CD4-positive, alpha-beta T cell (primary cell): ENCODE measurements around the gene DDX17. TPM values are rescaled to one million over a fixed set of nuclear protein-coding genes. Genes with fewer than 3 reads are reported as not detected.

Experiments used
- ATAC-seq: fragments of 200-7000 bp; cut with Tn5 transposase; one replicate; pipeline ENCODE4 v1.10.0; 2022; ENCODE audit warnings: mild to moderate bottlenecking; ENCODE audit not compliant: poor library complexity
- CTCF ChIA-PET: fragments of 350-600 bp; sonication (Branson Sonifier 250); formaldehyde crosslinking; loops from one replicate; lab custom pipeline; 2021; ENCODE audit warnings: antibody characterized with exemption, inconsistent platforms; lab: Charles Lee
- POLR2A ChIA-PET: fragments of 350-600 bp; sonication (Branson Sonifier 250); formaldehyde crosslinking; loops from one replicate; lab custom pipeline; 2021; ENCODE audit warnings: antibody characterized with exemption, inconsistent platforms; lab: Charles Lee
- DNase-seq, 14 experiments: peaks; one replicate each; pipeline ENCODE4 v3.0.0-alpha.2; 2013 to 2020; ENCODE audit warnings: mixed read lengths in 2 of 14
- H3K27ac ChIP-seq, 2 donors: one replicate each; pipeline versions ENCODE4 v1.5.1 to v1.7.0; 2013; ENCODE audit warnings: low read length in 2 of 2, low read depth in 1 of 2, mild to moderate bottlenecking in 1 of 2
- H3K27me3 ChIP-seq, 2 experiments: 1 replicate in 1 of 2; 2 replicates in 1 of 2; pipeline versions ENCODE4 v1.6.1 to v1.7.0; 2013; ENCODE audit warnings: low read length in 2 of 2, control low read depth in 1 of 2, mild to moderate bottlenecking in 1 of 2, moderate library complexity in 1 of 2; ENCODE audit not compliant: insufficient read depth in 2 of 2, control insufficient read depth in 1 of 2
- H3K36me3 ChIP-seq: one replicate; pipeline ENCODE4 v1.6.1; 2013; ENCODE audit warnings: low read length, control low read depth; ENCODE audit not compliant: insufficient read depth
- H3K4me1 ChIP-seq: one replicate; pipeline ENCODE4 v1.6.1; 2013; ENCODE audit warnings: low read length, control low read depth; ENCODE audit not compliant: insufficient read depth
- H3K4me3 ChIP-seq: one replicate; pipeline ENCODE4 v1.5.1; 2013; ENCODE audit warnings: mild to moderate bottlenecking, low read length, moderate library complexity
- H3K9me3 ChIP-seq, 2 experiments: 1 replicate in 1 of 2; 2 replicates in 1 of 2; pipeline versions ENCODE4 v1.6.1 to v1.7.0; 2013; ENCODE audit warnings: low read length in 2 of 2, mild to moderate bottlenecking in 2 of 2, control low read depth in 1 of 2, moderate library complexity in 1 of 2; ENCODE audit not compliant: control insufficient read depth in 1 of 2, insufficient read depth in 1 of 2
- H3K27ac Mint-ChIP-seq: one replicate; pipeline ENCODE4 v1.8.0; 2020; ENCODE audit warnings: mixed read lengths
- H3K27me3 Mint-ChIP-seq: one replicate; pipeline ENCODE4 v1.8.0; 2021; ENCODE audit warnings: mixed read lengths
- H3K36me3 Mint-ChIP-seq: one replicate; pipeline ENCODE4 v1.8.0; 2021; ENCODE audit warnings: low read depth, mixed read lengths
- H3K4me1 Mint-ChIP-seq: one replicate; pipeline ENCODE4 v1.8.0; 2021; ENCODE audit warnings: low read depth, mixed read lengths
- H3K4me3 Mint-ChIP-seq: one replicate; pipeline ENCODE4 v1.8.0; 2020; ENCODE audit warnings: mild to moderate bottlenecking, mixed read lengths
- H3K9me3 Mint-ChIP-seq: one replicate; pipeline ENCODE4 v1.8.0; 2020; ENCODE audit warnings: mixed read lengths
- intact Hi-C, 2 experiments: fragments of 100-400 bp; cut with DNase I in 1 of 2; cut with micrococcal nuclease in 1 of 2; formaldehyde crosslinking; loops; one replicate each; pipeline versions ENCODE4 v1.15.1 to v1.9.0; 2023 to 2025; cut with DNase I, micrococcal nuclease
- total RNA-seq, 174 experiments: library from RNA in 2 of 174; stranded (reverse) in 2 of 174; gene quantifications; one replicate each; pipeline ENCODE4 v1.2.3 and lab custom pipeline; 2021 to 2026
- TF ChIP-seq, protein P1 (sequence below): fragments of 200-600 bp; IDR thresholded peaks from one replicate; pipeline ENCODE4 v1.8.0; 2022; ENCODE audit warnings: antibody characterized with exemption, mild to moderate bottlenecking

DDX17 gene
- total RNA-seq, 2 experiments from 2014 or later, result 454 to 462 TPM

DNA sequence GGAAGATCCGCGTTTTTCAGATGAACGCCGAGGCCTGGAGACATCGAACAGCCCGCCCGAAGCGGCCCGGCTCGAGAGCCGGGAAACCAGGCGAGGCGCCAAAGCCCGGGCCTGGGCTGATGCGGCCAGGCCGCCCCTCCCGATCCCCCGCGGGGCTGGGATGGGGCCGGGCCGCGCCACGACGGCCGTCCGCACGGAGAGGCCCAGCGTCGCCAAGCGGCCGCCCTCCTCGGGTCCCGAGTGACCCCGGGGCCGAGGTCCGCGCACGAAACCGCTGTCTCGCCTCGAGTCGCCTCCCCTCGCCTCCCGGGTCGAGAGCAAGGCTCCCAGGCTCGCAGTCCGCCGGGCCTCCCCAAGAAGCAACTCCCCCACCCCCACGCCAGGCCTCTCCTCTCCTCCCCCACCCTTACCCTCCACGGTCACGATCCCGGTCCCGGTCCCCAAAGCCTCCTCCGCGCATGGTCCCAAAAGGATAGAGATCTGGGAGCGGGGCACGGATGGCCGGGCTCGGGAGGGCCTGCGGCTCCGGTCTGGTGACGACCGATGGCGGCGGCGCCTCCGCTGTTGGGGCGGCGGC is 482 bp downstream of the DDX17 start:
- CTCF ChIA-PET, result no interaction called here
- peak overlapping the region; percentile 69 for H3K4me3 ChIP-seq
- POLR2A ChIA-PET, result interaction anchor here (1.1 kb wide), 1 partner anchor 18 kb away, joined by 3 read pairs; no protein-coding TSS in a partner anchor
- H3K4me1 ChIP-seq, result peaks cover 25% of the 10 kb centered on the region
- Mint-ChIP-seq H3K9me3 (peaks cover 2% of the 10 kb centered on the region), H3K4me1 (peaks cover 62% of the 10 kb centered on the region), H3K4me3 (peak overlapping the region; percentile 100), H3K27ac (peak overlapping the region; percentile 99), H3K36me3 (peaks cover 57% of the 10 kb centered on the region), H3K27me3 (no peaks in the 10 kb centered on the region)
- H3K36me3 ChIP-seq, result peaks cover 29% of the 10 kb centered on the region
- intact Hi-C loops, result loop anchor here (1.0 to 10.0 kb wide), 7 partner anchors 15 to 196 kb away; partner anchors contain the start of genes DMC1 (in 2 of the 2), CBY1 (in 1 of the 2), FAM227A (in 1 of the 2) and TOMM22 (in 1 of the 2)
- H3K27ac ChIP-seq, result peak overlapping the region; percentile 98 to 100
- H3K27me3 ChIP-seq, result no peaks in the 10 kb centered on the region
- no peaks in the 10 kb centered on the region for H3K9me3 ChIP-seq
- ATAC-seq (peak; percentile 16), DNase-seq (peak in 13 of 14 experiments; percentile 46 to 78 (median 53))
- TF ChIP-seq, protein P1, sequence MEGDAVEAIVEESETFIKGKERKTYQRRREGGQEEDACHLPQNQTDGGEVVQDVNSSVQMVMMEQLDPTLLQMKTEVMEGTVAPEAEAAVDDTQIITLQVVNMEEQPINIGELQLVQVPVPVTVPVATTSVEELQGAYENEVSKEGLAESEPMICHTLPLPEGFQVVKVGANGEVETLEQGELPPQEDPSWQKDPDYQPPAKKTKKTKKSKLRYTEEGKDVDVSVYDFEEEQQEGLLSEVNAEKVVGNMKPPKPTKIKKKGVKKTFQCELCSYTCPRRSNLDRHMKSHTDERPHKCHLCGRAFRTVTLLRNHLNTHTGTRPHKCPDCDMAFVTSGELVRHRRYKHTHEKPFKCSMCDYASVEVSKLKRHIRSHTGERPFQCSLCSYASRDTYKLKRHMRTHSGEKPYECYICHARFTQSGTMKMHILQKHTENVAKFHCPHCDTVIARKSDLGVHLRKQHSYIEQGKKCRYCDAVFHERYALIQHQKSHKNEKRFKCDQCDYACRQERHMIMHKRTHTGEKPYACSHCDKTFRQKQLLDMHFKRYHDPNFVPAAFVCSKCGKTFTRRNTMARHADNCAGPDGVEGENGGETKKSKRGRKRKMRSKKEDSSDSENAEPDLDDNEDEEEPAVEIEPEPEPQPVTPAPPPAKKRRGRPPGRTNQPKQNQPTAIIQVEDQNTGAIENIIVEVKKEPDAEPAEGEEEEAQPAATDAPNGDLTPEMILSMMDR, result no peak

DNA sequence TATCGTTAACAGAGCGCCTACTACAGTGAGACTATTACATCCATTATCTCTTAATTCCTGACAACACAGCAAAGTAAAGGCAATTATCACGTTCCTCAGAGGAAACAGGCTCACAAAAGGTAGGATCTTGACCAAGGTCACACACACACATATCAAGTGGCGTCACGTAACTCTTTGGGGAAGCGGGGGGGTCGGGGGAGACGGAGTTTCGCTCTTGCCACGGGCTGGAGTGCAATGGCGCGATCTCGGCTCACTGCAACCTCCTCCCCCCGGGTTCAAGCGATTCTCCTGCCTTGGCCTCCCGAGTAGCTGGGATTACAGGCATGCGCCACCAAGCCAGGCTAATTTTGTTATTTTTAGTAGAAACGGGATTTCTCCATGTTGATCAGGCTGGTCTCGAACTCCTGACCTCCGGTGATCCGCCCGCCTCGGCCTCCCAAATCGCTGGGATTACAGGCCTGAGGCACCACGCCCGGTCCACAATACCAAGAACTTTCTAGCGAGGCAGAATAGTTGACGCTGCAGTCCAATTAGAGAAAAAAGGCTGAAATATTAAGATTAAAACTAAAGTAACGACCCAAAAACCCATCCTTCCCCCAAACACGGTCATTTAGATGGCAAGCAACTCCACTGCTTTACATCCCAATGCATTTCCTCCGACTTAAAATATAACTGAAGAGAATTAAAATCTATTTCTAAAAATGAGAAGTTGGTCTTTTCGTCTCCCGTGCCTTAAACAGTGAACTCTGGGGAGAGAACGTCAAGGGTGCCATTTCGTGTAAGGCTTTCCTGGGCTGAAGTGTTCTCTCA is 1.2 kb downstream of the DDX17 start:
- DNase-seq (peak; percentile 20 to 80 (median 50)), ATAC-seq (no peak)
- H3K36me3 ChIP-seq, result peaks cover 35% of the 10 kb centered on the region
- Mint-ChIP-seq H3K27ac (peak overlapping the region; percentile 99), H3K27me3 (no peaks in the 10 kb centered on the region), H3K4me1 (peaks cover 62% of the 10 kb centered on the region), H3K9me3 (peaks cover 2% of the 10 kb centered on the region), H3K36me3 (peaks cover 64% of the 10 kb centered on the region), H3K4me3 (peak overlapping the region; percentile 99)
- H3K4me1 ChIP-seq, result peaks cover 26% of the 10 kb centered on the region
- ChIA-PET POLR2A (interaction anchor here (1.1 to 1.2 kb wide), 2 partner anchors 17 to 177 kb away, joined by 3 read pairs; partner anchors contain the start of gene TOMM22), CTCF (interaction anchor here (1.0 kb wide), 1 partner anchor 10 kb away, joined by 3 read pairs; no protein-coding TSS in a partner anchor)
- H3K27ac ChIP-seq, result peak overlapping the region; percentile 98 to 100
- intact Hi-C loops, result loop anchor here (5.0 to 10.0 kb wide), 4 partner anchors 108 to 180 kb away; partner anchors contain the start of genes CBY1 (in 1 of the 2), FAM227A (in 1 of the 2) and TOMM22 (in 1 of the 2)
- TF ChIP-seq, protein P1, result no peak
- peak overlapping the region; percentile 69 for H3K4me3 ChIP-seq
- H3K9me3 ChIP-seq, result no peaks in the 10 kb centered on the region
- no peaks in the 10 kb centered on the region for H3K27me3 ChIP-seq

DNA sequence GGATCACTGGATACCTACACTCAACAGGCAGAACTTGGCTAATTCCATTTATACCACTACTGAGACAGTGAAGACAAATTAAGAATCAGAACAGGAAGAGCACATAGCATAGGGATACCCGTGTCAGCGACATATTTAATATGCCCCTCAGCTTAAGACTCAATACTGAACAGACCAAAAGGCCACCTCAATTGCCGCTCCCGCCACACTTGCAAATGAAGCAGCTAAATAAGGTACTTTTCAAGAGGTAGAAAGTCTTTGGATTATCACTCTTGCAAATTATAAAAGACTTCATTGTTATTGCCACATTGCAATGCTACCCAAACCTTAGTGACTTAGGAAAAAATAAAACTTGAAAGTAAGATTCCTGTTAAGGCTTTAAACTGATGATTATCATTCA is 3.1 kb downstream of the DDX17 start:
- Mint-ChIP-seq H3K27me3 (no peaks in the 10 kb centered on the region), H3K9me3 (peaks cover 2% of the 10 kb centered on the region), H3K27ac (peak overlapping the region; percentile 99), H3K36me3 (peaks cover 83% of the 10 kb centered on the region), H3K4me1 (peaks cover 71% of the 10 kb centered on the region), H3K4me3 (peak overlapping the region; percentile 99)
- intact Hi-C loops, result loop anchor here (2.0 to 10.0 kb wide), 4 partner anchors 18 to 182 kb away; partner anchors contain the start of genes CBY1 (in 1 of the 2), FAM227A (in 1 of the 2) and TOMM22 (in 1 of the 2)
- ChIA-PET POLR2A (interaction anchor here (0.6 to 2.7 kb wide), 5 partner anchors 13 to 67 kb away, joined by 4 to 15 read pairs (median 10); partner anchors contain the start of gene DMC1), CTCF (no interaction called here)
- H3K9me3 ChIP-seq, result no peaks in the 10 kb centered on the region
- H3K27ac ChIP-seq, result peak overlapping the region in 1 of 2 donors; percentile 0
- no peaks in the 10 kb centered on the region for H3K27me3 ChIP-seq
- H3K36me3 ChIP-seq, result peaks cover 55% of the 10 kb centered on the region
- ATAC-seq, result no peak
- H3K4me3 ChIP-seq, result peak overlapping the region; percentile 69
- no peak for DNase-seq
- TF ChIP-seq, protein P1, result no peak
- H3K4me1 ChIP-seq, result peaks cover 42% of the 10 kb centered on the region
